WTC11 (cell line): Measurements from ENCODE around the gene SERTAD2. TPM values are rescaled to one million over a fixed set of nuclear protein-coding genes. Genes with fewer than 3 reads are reported as not detected.

Experiments
- ATAC-seq: fragments of 200-7000 bp; cut with Tn5 transposase; 2 replicates; pipeline ENCODE4 v1.10.0; 2021; ENCODE audit warnings: mild to moderate bottlenecking, moderate library complexity
- CTCF ChIA-PET: fragments of 300-600 bp; sonication (Branson Sonifier 250); formaldehyde crosslinking; loops from one replicate; lab custom pipeline; 2021; ENCODE audit warnings: antibody characterized with exemption; lab: Charles Lee
- POLR2A ChIA-PET: fragments of 350-600 bp; sonication (Branson Sonifier 250); formaldehyde crosslinking; loops from one replicate; lab custom pipeline; 2021; ENCODE audit warnings: antibody characterized with exemption; lab: Charles Lee
- DNase-seq: peaks from one replicate; pipeline ENCODE4 v3.0.0; 2021; ENCODE audit warnings: low spot score
- H3K27ac Mint-ChIP-seq: 2 replicates; pipeline ENCODE4 v1.8.0; 2021; ENCODE audit warnings: mixed read lengths
- H3K27me3 Mint-ChIP-seq: 2 replicates; pipeline ENCODE4 v1.8.0; 2021; ENCODE audit warnings: low read depth, mild to moderate bottlenecking, moderate library complexity, mixed read lengths
- H3K36me3 Mint-ChIP-seq: 2 replicates; pipeline ENCODE4 v1.8.0; 2021; ENCODE audit warnings: mixed read lengths
- H3K4me1 Mint-ChIP-seq: 2 replicates; pipeline ENCODE4 v1.8.0; 2022; ENCODE audit warnings: mixed read lengths
- H3K4me3 Mint-ChIP-seq: 2 replicates; pipeline ENCODE4 v1.8.0; 2021; ENCODE audit warnings: mild to moderate bottlenecking, moderate library complexity, mixed read lengths
- H3K9me3 Mint-ChIP-seq: 2 replicates; pipeline ENCODE4 v1.8.0; 2021; ENCODE audit warnings: mixed read lengths
- FOXK1 ChIP-seq: sonication (generic); formaldehyde crosslinking; IDR thresholded peaks from 2 replicates; pipeline ENCODE4 v1.8.0; 2022; ENCODE audit warnings: mild to moderate bottlenecking, moderate library complexity, missing genetic modification reagents
- GTF2I ChIP-seq: fragments of 250-450 bp; sonication (Bioruptor Pico); conservative IDR thresholded peaks from 2 replicates; pipeline ENCODE4 v1.4.0; 2021; ENCODE audit warnings: mild to moderate bottlenecking
- SMAD3 ChIP-seq: sonication (generic); formaldehyde crosslinking; IDR thresholded peaks from 2 replicates; pipeline ENCODE4 v1.8.0; 2022; ENCODE audit warnings: missing genetic modification reagents, mild to moderate bottlenecking, borderline replicate concordance
- SOX15 ChIP-seq: fragments of 250-450 bp; sonication (Bioruptor Pico); IDR thresholded peaks from 2 replicates; pipeline ENCODE4 v1.9.0; 2021; ENCODE audit warnings: mild to moderate bottlenecking
- SP1 ChIP-seq: sonication (generic); formaldehyde crosslinking; conservative IDR thresholded peaks from 2 replicates; pipeline ENCODE4 v1.8.1; 2022; ENCODE audit warnings: missing genetic modification reagents
- total RNA-seq: library from RNA; stranded (reverse); gene quantifications from 3 replicates; pipeline ENCODE4 v1.2.3, GENCODE V29; 2021
- TF ChIP-seq, protein P1 (sequence below): sonication (generic); formaldehyde crosslinking; IDR thresholded peaks from 2 replicates; pipeline ENCODE4 v1.8.1; 2022; ENCODE audit warnings: low read depth, missing genetic modification reagents, borderline replicate concordance
- TF ChIP-seq, protein P2 (sequence below): sonication (generic); formaldehyde crosslinking; IDR thresholded peaks from 2 replicates; pipeline ENCODE4 v1.8.0; 2022; ENCODE audit warnings: missing genetic modification reagents

The SERTAD2 gene
- total RNA-seq, 1 experiment from 2014 or later = 7.9 TPM

DNA sequence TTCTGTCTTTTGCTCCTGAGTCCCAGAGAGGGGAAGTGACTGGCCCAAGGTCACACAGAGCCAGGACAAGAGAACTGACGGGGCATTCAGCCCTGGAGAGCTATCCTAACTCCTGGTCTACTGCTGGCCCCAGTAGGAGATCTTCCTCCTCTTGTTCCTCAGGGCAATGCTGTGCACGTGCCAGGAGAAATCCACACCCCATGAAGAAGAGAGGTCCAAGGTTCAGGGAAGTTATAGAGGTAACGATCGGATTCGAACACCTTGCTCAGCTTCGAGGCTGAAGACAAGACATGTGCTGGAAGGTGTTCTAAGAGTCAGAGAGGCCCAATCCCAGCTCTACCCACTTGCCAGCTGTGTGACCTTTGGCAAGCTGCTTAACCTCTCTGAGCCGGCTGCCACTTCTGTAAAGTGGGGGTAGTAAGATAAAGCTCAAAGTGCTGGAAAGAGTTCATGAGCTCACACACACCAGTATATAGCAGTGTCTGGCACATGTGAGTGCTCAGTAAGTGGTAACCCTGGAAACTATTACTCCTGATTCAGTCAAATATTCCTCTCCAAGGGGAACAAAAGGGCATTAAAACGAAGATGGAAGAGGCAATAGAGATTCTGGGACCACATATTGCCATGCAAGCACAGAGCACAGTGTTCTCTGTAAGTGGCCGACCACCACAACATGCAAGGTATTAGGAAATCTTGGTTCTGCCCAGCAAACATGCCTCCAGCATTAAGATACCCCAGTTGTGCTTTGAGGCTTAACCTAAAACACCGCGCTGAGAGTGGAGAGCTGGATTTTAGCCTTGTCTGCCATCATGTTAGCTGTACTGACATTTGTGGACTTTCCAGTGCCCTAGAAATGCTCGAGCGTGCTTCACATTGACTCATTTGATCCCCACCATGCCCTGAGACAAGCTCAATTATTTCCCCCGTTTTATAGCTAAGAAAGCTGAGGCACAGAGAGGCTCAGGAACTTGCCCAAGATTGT is 25.6 kb downstream of the SERTAD2 start:
- H3K36me3 Mint-ChIP-seq = no peaks in the 10 kb centered on the region
- TF ChIP-seq GTF2I (CRISPR knock-in tag) = peak; percentile 28; the same call in 1 of the 2 replicates
- TF ChIP-seq, protein P1, sequence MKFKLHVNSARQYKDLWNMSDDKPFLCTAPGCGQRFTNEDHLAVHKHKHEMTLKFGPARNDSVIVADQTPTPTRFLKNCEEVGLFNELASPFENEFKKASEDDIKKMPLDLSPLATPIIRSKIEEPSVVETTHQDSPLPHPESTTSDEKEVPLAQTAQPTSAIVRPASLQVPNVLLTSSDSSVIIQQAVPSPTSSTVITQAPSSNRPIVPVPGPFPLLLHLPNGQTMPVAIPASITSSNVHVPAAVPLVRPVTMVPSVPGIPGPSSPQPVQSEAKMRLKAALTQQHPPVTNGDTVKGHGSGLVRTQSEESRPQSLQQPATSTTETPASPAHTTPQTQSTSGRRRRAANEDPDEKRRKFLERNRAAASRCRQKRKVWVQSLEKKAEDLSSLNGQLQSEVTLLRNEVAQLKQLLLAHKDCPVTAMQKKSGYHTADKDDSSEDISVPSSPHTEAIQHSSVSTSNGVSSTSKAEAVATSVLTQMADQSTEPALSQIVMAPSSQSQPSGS = no peak
- ChIA-PET CTCF (interaction anchor here (0.8 to 3.4 kb wide), 8 partner anchors 9 to 297 kb away, joined by 3 to 24 read pairs (median 5); partner anchors contain the start of gene LGALSL), POLR2A (interaction anchor here (0.6 kb wide), 1 partner anchor 59 kb away, joined by 6 read pairs; no protein-coding TSS in a partner anchor)
- DNase-seq = no peak
- H3K4me3 Mint-ChIP-seq = no peak overlapping the region
- peaks cover 2% of the 10 kb centered on the region for H3K27me3 Mint-ChIP-seq
- no peak overlapping the region for H3K27ac Mint-ChIP-seq
- no peaks in the 10 kb centered on the region for H3K9me3 Mint-ChIP-seq
- ATAC-seq = no peak
- peaks cover 13% of the 10 kb centered on the region for H3K4me1 Mint-ChIP-seq

DNA sequence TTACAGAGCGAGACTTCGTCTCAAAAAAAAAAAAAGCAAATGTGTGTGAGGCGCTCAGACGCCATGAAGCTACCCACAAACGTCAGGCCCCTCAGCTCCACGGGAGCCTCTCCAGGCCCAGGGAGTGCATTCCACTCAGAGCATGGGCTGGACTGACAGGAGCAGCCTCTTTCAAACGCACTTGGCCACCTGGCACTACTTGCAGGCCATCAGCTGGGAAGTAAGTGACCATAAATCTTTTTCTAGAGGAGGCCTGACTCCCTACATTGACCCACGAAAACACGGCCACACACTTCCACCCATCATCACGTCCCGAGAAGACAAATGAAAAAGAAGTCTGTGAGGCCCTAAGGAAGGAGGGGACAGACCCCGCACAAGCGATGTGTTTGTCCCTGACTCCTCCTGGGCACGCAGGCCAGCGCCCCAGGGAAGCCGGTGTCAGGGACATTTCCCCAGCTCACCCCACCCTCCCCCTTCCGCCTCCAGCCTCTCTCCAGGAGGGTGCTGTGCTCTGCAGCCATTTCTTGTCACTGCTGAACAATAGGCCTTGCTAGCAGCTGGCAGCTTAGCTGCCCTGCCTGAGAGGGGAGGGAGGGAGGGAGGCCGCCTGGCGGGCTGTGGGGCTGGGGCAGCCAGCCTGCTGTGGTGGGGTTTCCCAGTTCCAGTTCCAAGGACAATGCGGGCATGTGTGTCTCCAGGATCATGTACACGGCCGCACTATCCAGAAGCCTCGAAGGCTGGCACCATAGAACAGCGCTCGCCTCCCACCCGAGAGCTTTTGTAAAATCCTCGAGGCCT is 26.6 kb downstream of the SERTAD2 start:
- CTCF ChIA-PET = interaction anchor here (0.6 to 3.4 kb wide), 15 partner anchors 9 to 845 kb away, joined by 3 to 24 read pairs (median 3); partner anchors contain the start of gene AFTPH
- ATAC-seq = peak; percentile 30

DNA sequence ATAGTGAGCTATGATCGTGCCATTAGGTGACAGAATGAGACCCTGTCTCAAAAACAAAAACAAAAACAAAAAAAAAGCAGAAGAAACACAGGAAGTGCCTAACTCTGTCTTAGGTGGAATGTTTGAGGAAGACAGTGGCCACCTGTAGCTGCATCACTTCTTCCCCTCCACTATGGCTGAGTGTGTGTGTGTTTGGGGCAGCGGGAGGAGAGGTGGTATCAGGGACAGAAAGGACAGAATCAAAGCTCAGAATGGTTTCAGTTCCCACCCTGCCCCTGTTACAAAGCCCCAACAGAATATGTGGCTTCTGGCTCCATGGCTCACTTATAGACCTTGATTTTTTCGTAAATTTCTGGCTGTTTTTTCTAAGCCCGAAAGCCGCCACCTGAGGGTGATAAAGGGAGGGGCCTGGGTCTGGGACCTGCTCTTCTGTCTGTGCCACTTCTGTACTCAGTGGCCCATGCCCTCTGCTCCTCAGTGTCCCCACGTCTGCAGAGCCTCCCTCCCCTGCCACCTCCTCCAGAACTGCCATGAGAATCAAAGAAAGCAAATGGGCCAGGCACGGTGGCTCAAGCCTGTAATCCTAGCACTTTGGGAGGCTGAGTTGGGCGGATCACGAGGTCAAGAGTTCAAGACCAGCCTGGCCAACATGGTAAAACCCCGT is 27.4 kb downstream of the SERTAD2 start:
- no peaks in the 10 kb centered on the region for H3K9me3 Mint-ChIP-seq
- no peak for DNase-seq
- no peak for ATAC-seq
- peaks cover 3% of the 10 kb centered on the region for H3K27me3 Mint-ChIP-seq
- peaks cover 24% of the 10 kb centered on the region for H3K4me1 Mint-ChIP-seq
- H3K36me3 Mint-ChIP-seq = no peaks in the 10 kb centered on the region
- H3K4me3 Mint-ChIP-seq = no peak overlapping the region
- TF ChIP-seq SP1 (CRISPR knock-in tag) (no peak), FOXK1 (no peak)
- TF ChIP-seq, protein P2, sequence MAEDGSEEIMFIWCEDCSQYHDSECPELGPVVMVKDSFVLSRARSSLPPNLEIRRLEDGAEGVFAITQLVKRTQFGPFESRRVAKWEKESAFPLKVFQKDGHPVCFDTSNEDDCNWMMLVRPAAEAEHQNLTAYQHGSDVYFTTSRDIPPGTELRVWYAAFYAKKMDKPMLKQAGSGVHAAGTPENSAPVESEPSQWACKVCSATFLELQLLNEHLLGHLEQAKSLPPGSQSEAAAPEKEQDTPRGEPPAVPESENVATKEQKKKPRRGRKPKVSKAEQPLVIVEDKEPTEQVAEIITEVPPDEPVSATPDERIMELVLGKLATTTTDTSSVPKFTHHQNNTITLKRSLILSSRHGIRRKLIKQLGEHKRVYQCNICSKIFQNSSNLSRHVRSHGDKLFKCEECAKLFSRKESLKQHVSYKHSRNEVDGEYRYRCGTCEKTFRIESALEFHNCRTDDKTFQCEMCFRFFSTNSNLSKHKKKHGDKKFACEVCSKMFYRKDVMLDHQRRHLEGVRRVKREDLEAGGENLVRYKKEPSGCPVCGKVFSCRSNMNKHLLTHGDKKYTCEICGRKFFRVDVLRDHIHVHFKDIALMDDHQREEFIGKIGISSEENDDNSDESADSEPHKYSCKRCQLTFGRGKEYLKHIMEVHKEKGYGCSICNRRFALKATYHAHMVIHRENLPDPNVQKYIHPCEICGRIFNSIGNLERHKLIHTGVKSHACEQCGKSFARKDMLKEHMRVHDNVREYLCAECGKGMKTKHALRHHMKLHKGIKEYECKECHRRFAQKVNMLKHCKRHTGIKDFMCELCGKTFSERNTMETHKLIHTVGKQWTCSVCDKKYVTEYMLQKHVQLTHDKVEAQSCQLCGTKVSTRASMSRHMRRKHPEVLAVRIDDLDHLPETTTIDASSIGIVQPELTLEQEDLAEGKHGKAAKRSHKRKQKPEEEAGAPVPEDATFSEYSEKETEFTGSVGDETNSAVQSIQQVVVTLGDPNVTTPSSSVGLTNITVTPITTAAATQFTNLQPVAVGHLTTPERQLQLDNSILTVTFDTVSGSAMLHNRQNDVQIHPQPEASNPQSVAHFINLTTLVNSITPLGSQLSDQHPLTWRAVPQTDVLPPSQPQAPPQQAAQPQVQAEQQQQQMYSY = no peak
- H3K27ac Mint-ChIP-seq = no peak overlapping the region
- ChIA-PET POLR2A (interaction anchor here (1.3 kb wide), 1 partner anchor 28 kb away, joined by 5 read pairs; the partner anchor contains the start of gene SERTAD2), CTCF (interaction anchor here (1.0 to 4.5 kb wide), 17 partner anchors 10 to 295 kb away, joined by 3 to 45 read pairs (median 5); partner anchors contain the start of genes AFTPH and SERTAD2)

More for the DNA sequence above, 26.6 kb downstream of the SERTAD2 start:
- DNase-seq = no peak
- Mint-ChIP-seq H3K27ac (no peak overlapping the region), H3K9me3 (no peaks in the 10 kb centered on the region), H3K27me3 (peaks cover 3% of the 10 kb centered on the region), H3K4me3 (no peak overlapping the region), H3K4me1 (peaks cover 21% of the 10 kb centered on the region), H3K36me3 (no peaks in the 10 kb centered on the region)
- TF ChIP-seq SOX15 (CRISPR knock-in tag) (no peak), SMAD3 (CRISPR knock-in tag) (no peak)
- POLR2A ChIA-PET = interaction anchor here (0.6 kb wide), 1 partner anchor 529 kb away, joined by 3 read pairs; no protein-coding TSS in a partner anchor
